Measurements from ENCODE around the gene ESRRG.

ESRRG gene

GRCh38 chr1:216559359-216559758, 163.9 kb downstream of the ESRRG start:
- H3K36me3 ChIP-seq (ENCODE audit: control insufficient read depth, insufficient read depth, low read length, severe bottlenecking), result no peaks in the 10 kb centered on the region
- no peak for DNase-seq (ENCODE audit: low read depth)
- H3K27me3 ChIP-seq (replicated peaks; ENCODE audit: control insufficient read depth, insufficient read depth, low read length), result no peaks in the 10 kb centered on the region
- H3K9me3 ChIP-seq (ENCODE audit: control insufficient read depth, low read length), result no peaks in the 10 kb centered on the region
- no peak overlapping the region for H3K4me3 ChIP-seq (ENCODE audit: low read length)
- H3K4me1 ChIP-seq (ENCODE audit: control insufficient read depth, insufficient read depth, low read length), result no peaks in the 10 kb centered on the region
- no peak overlapping the region for H3K9ac ChIP-seq (ENCODE audit: low read length)

GRCh38 chr1:216555653-216556052, 167.6 kb downstream of the ESRRG start:
- Histone ChIP-seq H3K4me1 (ENCODE audit: control insufficient read depth, insufficient read depth, low read length) (no peaks in the 10 kb centered on the region), H3K9ac (ENCODE audit: low read length) (no peak overlapping the region), H3K36me3 (ENCODE audit: control insufficient read depth, insufficient read depth, low read length, severe bottlenecking) (no peaks in the 10 kb centered on the region), H3K27me3 (replicated peaks; ENCODE audit: control insufficient read depth, insufficient read depth, low read length) (no peaks in the 10 kb centered on the region), H3K9me3 (ENCODE audit: control insufficient read depth, low read length) (no peaks in the 10 kb centered on the region), H3K4me3 (ENCODE audit: low read length) (no peak overlapping the region)
- DNase-seq (ENCODE audit: low read depth), result no peak

- H3K9ac ChIP-seq (ENCODE audit: low read length), result no peak overlapping the region
- no peak overlapping the region for H3K4me3 ChIP-seq (ENCODE audit: low read length)
- no peaks in the 10 kb centered on the region for H3K4me1 ChIP-seq (ENCODE audit: control insufficient read depth, insufficient read depth, low read length)
- H3K27me3 ChIP-seq (replicated peaks; ENCODE audit: control insufficient read depth, insufficient read depth, low read length), result peaks cover 1% of the 10 kb centered on the region
- no peaks in the 10 kb centered on the region for H3K9me3 ChIP-seq (ENCODE audit: control insufficient read depth, low read length)
- no peaks in the 10 kb centered on the region for H3K36me3 ChIP-seq (ENCODE audit: control insufficient read depth, insufficient read depth, low read length, severe bottlenecking)
- no peak for DNase-seq (ENCODE audit: low read depth)
Observed at GRCh38 chr1:216554934-216555333, 168.3 kb downstream of the ESRRG start.

- H3K4me1 ChIP-seq (ENCODE audit: control insufficient read depth, insufficient read depth, low read length), result no peaks in the 10 kb centered on the region
- H3K9me3 ChIP-seq (ENCODE audit: control insufficient read depth, low read length), result no peaks in the 10 kb centered on the region
- no peak for DNase-seq (ENCODE audit: low read depth)
- H3K27me3 ChIP-seq (replicated peaks; ENCODE audit: control insufficient read depth, insufficient read depth, low read length), result peaks cover 7% of the 10 kb centered on the region
- no peak overlapping the region for H3K4me3 ChIP-seq (ENCODE audit: low read length)
- no peak overlapping the region for H3K9ac ChIP-seq (ENCODE audit: low read length)
- no peaks in the 10 kb centered on the region for H3K36me3 ChIP-seq (ENCODE audit: control insufficient read depth, insufficient read depth, low read length, severe bottlenecking)
Observed at GRCh38 chr1:216553766-216554165, 169.5 kb downstream of the ESRRG start.

- DNase-seq (ENCODE audit: low read depth), result no peak
- Histone ChIP-seq H3K27me3 (replicated peaks; ENCODE audit: control insufficient read depth, insufficient read depth, low read length) (peaks cover 7% of the 10 kb centered on the region), H3K9ac (ENCODE audit: low read length) (no peak overlapping the region), H3K4me1 (ENCODE audit: control insufficient read depth, insufficient read depth, low read length) (no peaks in the 10 kb centered on the region), H3K4me3 (ENCODE audit: low read length) (no peak overlapping the region), H3K36me3 (ENCODE audit: control insufficient read depth, insufficient read depth, low read length, severe bottlenecking) (no peaks in the 10 kb centered on the region), H3K9me3 (ENCODE audit: control insufficient read depth, low read length) (no peaks in the 10 kb centered on the region)
Observed at GRCh38 chr1:216553040-216553439, 170.2 kb downstream of the ESRRG start.

GRCh38 chr1:216549796-216550195, 173.4 kb downstream of the ESRRG start:
- H3K36me3 ChIP-seq (ENCODE audit: control insufficient read depth, insufficient read depth, low read length, severe bottlenecking), result no peaks in the 10 kb centered on the region
- no peak for DNase-seq (ENCODE audit: low read depth)
- no peaks in the 10 kb centered on the region for H3K4me1 ChIP-seq (ENCODE audit: control insufficient read depth, insufficient read depth, low read length)

GRCh38 chr1:216542741-216543140, 180.5 kb downstream of the ESRRG start:
- Histone ChIP-seq H3K9me3 (ENCODE audit: control insufficient read depth, low read length) (no peaks in the 10 kb centered on the region), H3K27me3 (replicated peaks; ENCODE audit: control insufficient read depth, insufficient read depth, low read length) (no peaks in the 10 kb centered on the region), H3K4me1 (ENCODE audit: control insufficient read depth, insufficient read depth, low read length) (no peaks in the 10 kb centered on the region), H3K9ac (ENCODE audit: low read length) (no peak overlapping the region), H3K36me3 (ENCODE audit: control insufficient read depth, insufficient read depth, low read length, severe bottlenecking) (no peaks in the 10 kb centered on the region), H3K4me3 (ENCODE audit: low read length) (no peak overlapping the region)
- no peak for DNase-seq (ENCODE audit: low read depth)

More at GRCh38 chr1:216549796-216550195, 173.4 kb downstream of the ESRRG start:
- Histone ChIP-seq H3K27me3 (replicated peaks; ENCODE audit: control insufficient read depth, insufficient read depth, low read length) (peaks cover 7% of the 10 kb centered on the region), H3K4me3 (ENCODE audit: low read length) (no peak overlapping the region), H3K9ac (ENCODE audit: low read length) (no peak overlapping the region), H3K9me3 (ENCODE audit: control insufficient read depth, low read length) (no peaks in the 10 kb centered on the region)

GRCh38 chr1:216542263-216542662, 181.0 kb downstream of the ESRRG start:
- Histone ChIP-seq H3K27me3 (replicated peaks; ENCODE audit: control insufficient read depth, insufficient read depth, low read length) (no peaks in the 10 kb centered on the region), H3K4me3 (ENCODE audit: low read length) (no peak overlapping the region), H3K9ac (ENCODE audit: low read length) (no peak overlapping the region), H3K4me1 (ENCODE audit: control insufficient read depth, insufficient read depth, low read length) (no peaks in the 10 kb centered on the region), H3K36me3 (ENCODE audit: control insufficient read depth, insufficient read depth, low read length, severe bottlenecking) (no peaks in the 10 kb centered on the region), H3K9me3 (ENCODE audit: control insufficient read depth, low read length) (no peaks in the 10 kb centered on the region)
- no peak for DNase-seq (ENCODE audit: low read depth)

- Histone ChIP-seq H3K9me3 (ENCODE audit: control insufficient read depth, low read length) (no peaks in the 10 kb centered on the region), H3K27me3 (replicated peaks; ENCODE audit: control insufficient read depth, insufficient read depth, low read length) (no peaks in the 10 kb centered on the region), H3K9ac (ENCODE audit: low read length) (no peak overlapping the region), H3K36me3 (ENCODE audit: control insufficient read depth, insufficient read depth, low read length, severe bottlenecking) (no peaks in the 10 kb centered on the region), H3K4me3 (ENCODE audit: low read length) (no peak overlapping the region), H3K4me1 (ENCODE audit: control insufficient read depth, insufficient read depth, low read length) (peaks cover 3% of the 10 kb centered on the region)
- DNase-seq (ENCODE audit: low read depth), result no peak
Observed at GRCh38 chr1:216535751-216536150, 187.5 kb downstream of the ESRRG start.

GRCh38 chr1:216535059-216535458, 188.2 kb downstream of the ESRRG start:
- Histone ChIP-seq H3K9me3 (ENCODE audit: control insufficient read depth, low read length) (no peaks in the 10 kb centered on the region), H3K36me3 (ENCODE audit: control insufficient read depth, insufficient read depth, low read length, severe bottlenecking) (no peaks in the 10 kb centered on the region), H3K27me3 (replicated peaks; ENCODE audit: control insufficient read depth, insufficient read depth, low read length) (no peaks in the 10 kb centered on the region), H3K4me3 (ENCODE audit: low read length) (no peak overlapping the region), H3K4me1 (ENCODE audit: control insufficient read depth, insufficient read depth, low read length) (peaks cover 8% of the 10 kb centered on the region), H3K9ac (ENCODE audit: low read length) (no peak overlapping the region)
- DNase-seq (ENCODE audit: low read depth), result peak; percentile 50

GRCh38 chr1:216533776-216534175, 189.5 kb downstream of the ESRRG start:
- no peak overlapping the region for H3K9ac ChIP-seq (ENCODE audit: low read length)
- no peaks in the 10 kb centered on the region for H3K9me3 ChIP-seq (ENCODE audit: control insufficient read depth, low read length)
- peaks cover 8% of the 10 kb centered on the region for H3K4me1 ChIP-seq (ENCODE audit: control insufficient read depth, insufficient read depth, low read length)
- no peaks in the 10 kb centered on the region for H3K27me3 ChIP-seq (replicated peaks; ENCODE audit: control insufficient read depth, insufficient read depth, low read length)
- no peaks in the 10 kb centered on the region for H3K36me3 ChIP-seq (ENCODE audit: control insufficient read depth, insufficient read depth, low read length, severe bottlenecking)
- H3K4me3 ChIP-seq (ENCODE audit: low read length), result no peak overlapping the region
- no peak for DNase-seq (ENCODE audit: low read depth)

GRCh38 chr1:216532251-216532798, 190.9 kb downstream of the ESRRG start:
- H3K4me3 ChIP-seq (ENCODE audit: low read length), result peak overlapping the region; percentile 85
- H3K9me3 ChIP-seq (ENCODE audit: control insufficient read depth, low read length), result no peaks in the 10 kb centered on the region
- H3K9ac ChIP-seq (ENCODE audit: low read length), result no peak overlapping the region
- H3K27me3 ChIP-seq (replicated peaks; ENCODE audit: control insufficient read depth, insufficient read depth, low read length), result no peaks in the 10 kb centered on the region
- DNase-seq (ENCODE audit: low read depth), result no peak
- H3K4me1 ChIP-seq (ENCODE audit: control insufficient read depth, insufficient read depth, low read length), result peaks cover 8% of the 10 kb centered on the region
- H3K36me3 ChIP-seq (ENCODE audit: control insufficient read depth, insufficient read depth, low read length, severe bottlenecking), result no peaks in the 10 kb centered on the region
